ENCODE data around the gene MACROH2A1.

DNA sequence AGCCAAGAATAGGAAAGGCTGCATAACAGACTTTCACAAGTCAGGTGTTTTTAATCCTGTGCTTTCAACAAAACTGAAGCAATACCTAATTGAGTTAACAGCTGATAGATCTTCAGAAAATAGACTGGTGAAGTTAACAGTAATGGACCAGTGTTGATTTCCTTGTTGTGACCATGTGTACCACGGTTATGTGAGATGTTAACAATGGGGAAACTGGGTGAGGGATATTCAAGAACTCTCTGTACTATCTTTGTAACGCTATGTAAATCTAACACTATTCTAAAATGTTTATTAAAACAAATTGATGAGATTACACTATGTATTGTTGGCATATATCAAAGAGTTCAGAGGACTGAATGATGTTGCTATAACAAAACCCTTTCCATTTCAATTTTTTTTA, 36.9 kb downstream of the MACROH2A1 start:
- TF ChIP-seq CTCF (IDR thresholded peaks at IDR 0.05; ENCODE audit: low read depth, low read length, poor library complexity, severe bottlenecking) (no peak), EZH2phosphoT487 (IDR thresholded peaks at IDR 0.05; ENCODE audit: borderline replicate concordance, low read length) (no peak)
